Measurements from ENCODE around the gene CCT4.
"Not testable (repeated sequence)": the region's sequence is repeated elsewhere in the genome, so short reads cannot be mapped to it uniquely, and the experiment has no call there.

CCT4 gene

GRCh38 chr2:61888267-61889055 is at the start of gene CCT4:
Gene CCT4 (minus strand): TSS chr2:61888656. CDS start chr2:61888507, 149 bp downstream.
- DNase-seq: peak; percentile 84

- no peak for DNase-seq
Observed at GRCh38 chr2:61937886-61938285, 49.4 kb upstream of the CCT4 start.

- DNase-seq: no peak
Observed at GRCh38 chr2:61937098-61937497, 48.6 kb upstream of the CCT4 start.

DNA sequence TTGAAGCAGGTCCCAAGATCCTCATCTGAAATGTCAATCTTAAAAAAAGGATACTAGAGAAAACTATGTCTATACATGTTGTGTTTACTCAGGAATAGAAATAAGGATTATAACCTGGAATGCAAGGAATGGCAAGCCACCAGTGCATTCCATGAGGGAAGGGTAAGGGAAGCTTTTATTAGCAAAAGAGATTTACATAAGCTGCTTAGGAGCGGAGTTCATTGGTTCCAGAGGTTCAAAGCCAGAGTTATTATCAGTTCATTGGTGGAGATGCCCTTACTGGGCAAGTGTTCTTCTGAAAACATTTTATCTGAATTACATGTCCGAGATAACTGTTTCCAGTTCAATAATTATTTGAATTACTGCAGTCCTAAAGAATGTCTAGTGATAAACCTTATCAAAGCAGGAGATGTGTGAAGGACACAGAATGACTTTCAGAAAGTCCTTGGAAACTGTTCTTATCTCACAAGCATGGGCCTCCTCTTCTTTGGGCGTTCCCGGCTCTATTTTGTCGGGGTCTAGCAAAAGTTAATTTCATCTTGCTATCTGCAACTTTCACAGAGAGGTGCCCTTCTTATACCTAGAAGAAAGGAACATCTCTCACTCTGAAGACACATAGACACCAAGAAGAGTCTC is 40.5 kb upstream of the CCT4 start:
- no peak for DNase-seq

DNA sequence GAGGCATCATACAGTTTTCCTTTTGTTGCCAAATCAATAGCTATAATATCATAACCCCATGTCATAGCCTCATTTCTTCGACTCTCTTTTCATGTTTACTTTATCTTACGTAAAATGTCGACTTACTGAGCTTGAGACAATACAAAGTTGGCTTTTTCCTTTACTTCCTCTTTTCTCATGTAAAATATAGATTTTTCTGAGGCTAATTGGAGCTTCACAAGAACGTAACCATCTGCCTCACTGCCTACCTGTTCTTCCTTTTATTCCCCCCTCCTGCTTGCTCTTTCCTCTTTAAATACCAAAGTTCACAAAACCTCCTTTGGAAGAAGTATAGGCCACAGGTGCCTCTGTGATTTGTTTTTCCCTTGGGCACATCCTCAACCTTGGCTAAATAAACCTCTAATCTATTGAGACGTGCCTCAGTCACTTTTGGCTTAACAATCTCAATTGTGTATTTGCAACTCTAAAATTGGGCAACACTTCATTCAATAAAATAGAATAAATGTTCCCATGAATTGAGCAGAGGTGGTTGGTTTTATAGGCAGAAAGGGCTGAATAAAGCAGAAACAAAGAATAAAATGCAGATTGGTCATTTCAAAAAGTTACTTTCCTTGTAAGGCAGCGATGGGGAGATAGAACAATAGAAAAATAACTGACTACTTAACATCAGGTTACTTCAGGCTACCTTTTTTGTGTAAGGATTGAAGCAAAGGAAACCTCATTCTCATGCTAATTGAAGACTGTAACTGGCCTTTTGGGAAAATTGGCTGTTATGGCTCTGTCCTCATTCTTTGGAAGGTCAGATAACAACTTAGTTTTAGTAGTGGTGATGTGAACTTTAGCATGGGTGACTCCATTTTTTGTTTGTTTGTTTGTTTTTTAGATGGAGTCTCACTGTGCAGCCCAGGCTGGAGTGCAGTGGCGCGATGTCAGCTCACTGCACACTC is 38.3 kb upstream of the CCT4 start:
- peak; percentile 66 to 72 for DNase-seq

DNA sequence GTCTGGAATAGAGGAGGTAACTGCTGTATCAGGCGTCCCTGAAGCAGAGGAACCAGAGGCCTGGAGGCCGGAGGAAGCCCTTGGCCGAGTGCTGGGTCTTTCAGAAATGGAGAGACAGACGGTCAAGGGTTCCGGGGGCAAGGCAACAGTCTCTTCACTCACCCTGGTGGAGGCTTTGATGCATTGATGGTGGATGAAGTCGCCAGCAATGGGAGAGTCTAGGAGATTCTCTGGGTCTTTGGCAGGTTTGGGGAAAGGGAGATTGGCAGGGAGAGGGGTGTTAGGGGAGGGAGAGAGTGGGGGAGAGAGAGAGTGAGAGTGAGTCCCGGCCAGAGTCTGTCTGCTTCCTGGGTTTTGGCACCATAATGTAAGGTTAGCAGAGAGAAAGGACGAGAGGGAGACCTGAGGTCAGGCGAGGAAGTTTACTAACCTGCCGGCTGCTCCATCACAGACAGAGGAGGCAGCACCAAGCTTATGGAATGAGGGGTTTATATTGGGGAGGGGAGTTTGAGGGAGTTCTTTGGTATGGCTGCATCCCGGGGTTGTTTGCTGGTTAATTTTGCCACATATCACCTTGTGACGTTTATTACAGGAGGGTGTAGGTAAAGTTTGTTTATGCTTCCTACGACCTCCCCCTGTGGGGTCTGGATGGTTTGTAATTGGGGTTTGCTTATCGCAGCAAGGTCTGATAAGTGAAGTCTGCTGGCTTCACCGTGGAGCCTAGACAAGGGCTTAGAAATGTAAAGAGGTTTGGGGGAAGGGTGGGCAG is 36.6 kb upstream of the CCT4 start:
- DNase-seq: no peak

GRCh38 chr2:61922714-61923113 is 34.3 kb upstream of the CCT4 start:
- no peak for DNase-seq

GRCh38 chr2:61920548-61920947 is 32.1 kb upstream of the CCT4 start:
- no peak for DNase-seq

DNA sequence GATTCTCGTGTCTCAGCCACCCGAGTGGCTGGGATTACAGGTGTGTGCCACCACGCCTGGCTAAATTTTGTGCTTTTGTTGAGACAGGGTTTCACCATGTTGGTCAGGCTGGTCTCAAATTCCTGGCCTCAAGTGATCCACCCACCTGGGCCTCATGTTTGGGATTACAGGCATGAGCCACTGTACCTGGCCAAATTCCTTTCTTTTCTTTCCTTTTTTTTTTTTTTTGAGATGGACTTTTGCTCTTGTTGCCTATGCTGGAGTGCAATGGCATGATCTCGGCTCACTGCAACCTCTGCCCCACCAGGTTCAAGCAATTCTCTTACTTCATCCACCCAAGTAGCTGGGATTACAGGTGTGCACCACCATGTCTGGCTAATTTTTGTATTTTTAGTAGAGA is 26.3 kb upstream of the CCT4 start:
- DNase-seq: not testable (repeated sequence)

- peak; percentile 45 to 56 for DNase-seq
Observed at GRCh38 chr2:61911510-61911909, 23.1 kb upstream of the CCT4 start.

DNA sequence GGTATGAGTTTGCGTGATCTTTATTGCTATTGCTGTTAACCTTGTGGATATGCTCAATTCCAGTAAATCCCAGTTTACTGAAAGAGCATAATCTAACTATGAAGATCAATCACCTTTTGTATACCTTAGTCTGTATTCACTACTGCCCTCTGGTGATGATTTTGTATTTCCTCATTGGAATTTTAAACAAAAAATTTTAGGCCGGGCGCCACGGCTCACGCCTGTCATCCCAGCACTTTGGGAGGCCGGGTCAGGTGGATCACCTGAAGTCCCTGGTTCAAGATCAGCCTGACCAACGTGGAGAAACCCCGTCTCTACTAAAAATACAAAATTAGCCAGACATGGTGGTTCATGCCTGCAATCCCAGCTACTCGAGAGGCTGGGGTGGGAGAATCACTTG is 22.1 kb upstream of the CCT4 start:
- peak; percentile 18 to 28 for DNase-seq

DNA sequence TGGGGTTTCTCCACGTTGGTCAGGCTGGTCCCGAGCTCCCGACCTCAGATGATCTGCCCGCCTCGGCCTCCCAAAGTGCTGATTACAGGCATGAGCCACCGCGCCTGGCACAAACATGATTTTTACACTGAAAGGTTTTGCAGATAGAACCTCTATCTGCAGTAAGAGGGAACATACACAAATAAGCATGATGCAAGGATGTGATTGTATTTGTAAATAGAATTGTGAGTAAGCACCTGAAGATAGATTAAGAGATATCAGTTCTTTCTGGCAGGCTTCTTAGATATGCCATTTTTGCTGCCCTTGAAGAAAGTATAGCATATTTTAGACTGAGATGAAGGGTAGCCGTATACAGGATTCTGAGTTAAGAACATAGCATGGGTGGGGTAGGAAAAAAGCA is 20.7 kb upstream of the CCT4 start:
- DNase-seq: no peak

DNA sequence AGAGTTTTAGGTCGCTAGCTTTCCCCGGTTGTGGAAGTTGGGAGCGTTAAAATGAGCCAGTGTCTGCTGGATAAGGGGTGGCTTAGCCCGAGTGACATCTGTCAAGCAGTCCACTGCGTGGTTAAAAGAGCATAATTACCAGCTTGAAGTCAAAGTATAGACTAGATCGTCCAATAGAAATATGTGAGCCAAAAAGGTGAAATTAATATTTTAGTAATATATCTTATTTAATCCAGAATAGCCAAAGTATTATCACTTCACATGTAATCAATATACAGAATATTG is 17.7 kb upstream of the CCT4 start:
- DNase-seq: no peak

GRCh38 chr2:61905372-61906185 is 17.1 kb upstream of the CCT4 start, which contains the start of gene COMMD1:
Gene COMMD1 (plus strand): TSS chr2:61905674. CDS start chr2:61905679, 5 bp downstream.
- peak; percentile 68 to 78 for DNase-seq

- DNase-seq: no peak
Observed at GRCh38 chr2:61900281-61900680, 11.8 kb upstream of the CCT4 start.

- peak; percentile 66 to 74 for DNase-seq
Observed at GRCh38 chr2:61898810-61899209, 10.4 kb upstream of the CCT4 start.

- DNase-seq: no peak
Observed at GRCh38 chr2:61887717-61888266, 664 bp downstream of the CCT4 start.

- no peak for DNase-seq
Observed at GRCh38 chr2:61885896-61886603, 2.4 kb downstream of the CCT4 start.

GRCh38 chr2:61882850-61883249 is 5.6 kb downstream of the CCT4 start:
- DNase-seq: no peak

- DNase-seq: not testable (repeated sequence)
Observed at GRCh38 chr2:61879351-61879750, 9.1 kb downstream of the CCT4 start.

- DNase-seq: no peak
Observed at GRCh38 chr2:61878761-61879160, 9.7 kb downstream of the CCT4 start.
